HUES64 (cell line): ENCODE data around the gene TSHR.

Experiments used
- H3K27ac ChIP-seq: 2 replicates; pipeline ENCODE4 v1.7.0; 2013; ENCODE audit warnings: low read depth, low read length, inconsistent platforms
- H3K27me3 ChIP-seq: 2 replicates; pipeline ENCODE4 v1.6.1; 2013; ENCODE audit warnings: mild to moderate bottlenecking, low read length; ENCODE audit not compliant: insufficient read depth
- H3K36me3 ChIP-seq: 2 replicates; pipeline ENCODE4 v1.6.1; 2013; ENCODE audit warnings: mild to moderate bottlenecking, low read length; ENCODE audit not compliant: insufficient read depth
- H3K4me1 ChIP-seq: 2 replicates; pipeline ENCODE4 v1.6.1; 2013; ENCODE audit warnings: mild to moderate bottlenecking, low read length, moderate library complexity; ENCODE audit not compliant: insufficient read depth
- H3K4me3 ChIP-seq: 2 replicates; pipeline ENCODE4 v1.5.1; 2013; ENCODE audit warnings: mild to moderate bottlenecking, low read length, moderate library complexity
- H3K9ac ChIP-seq: 2 replicates; pipeline ENCODE4 v1.6.1; 2013; ENCODE audit warnings: mild to moderate bottlenecking, low read depth, low read length
- H3K9me3 ChIP-seq: 2 replicates; pipeline ENCODE4 v1.6.1; 2013; ENCODE audit warnings: low read depth, low read length; ENCODE audit not compliant: insufficient read depth
- WGBS: fragments of 150-250, 120-280 bp; methylation state at CpG from one replicate; pipeline ENCODE4 v1.1.7; 2013; ENCODE audit warnings: missing lambda C conversion rate; 5-methylcytosine and 5-hydroxymethylcytosine counted together

TSHR gene

DNA sequence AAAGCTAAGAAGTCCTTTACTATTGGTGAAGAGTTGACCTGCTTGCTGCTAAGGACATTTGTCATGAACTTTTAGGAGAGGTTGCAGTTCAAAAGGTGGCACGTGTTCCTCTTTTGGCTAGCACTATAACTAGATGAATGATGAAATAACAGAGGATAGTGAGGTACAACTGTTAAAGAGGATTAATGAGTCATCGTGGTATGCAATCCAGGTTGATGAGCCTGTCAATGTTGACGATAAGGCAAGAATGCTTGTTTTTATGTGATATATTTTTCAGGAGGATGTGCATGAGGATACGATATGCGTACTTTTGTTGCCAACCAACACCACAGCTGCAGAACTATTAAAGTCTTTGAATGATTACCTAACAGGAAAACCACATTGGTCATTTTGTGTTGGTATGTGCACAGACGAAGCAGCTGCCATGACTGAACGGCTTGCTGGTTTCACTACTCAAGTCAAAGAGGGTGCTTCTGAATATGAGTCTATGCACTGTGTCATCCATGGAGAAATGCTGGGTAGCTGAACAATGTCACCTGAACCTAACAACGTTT is 24.5 kb upstream of the TSHR start:
- Histone ChIP-seq H3K9me3 (no peaks in the 10 kb centered on the region), H3K27ac (no peak overlapping the region), H3K4me1 (no peaks in the 10 kb centered on the region), H3K4me3 (no peak overlapping the region), H3K9ac (no peak overlapping the region), H3K36me3 (peaks cover 3% of the 10 kb centered on the region; the same call in 1 of the 2 replicates), H3K27me3 (no peaks in the 10 kb centered on the region)
- WGBS, result 94% methylated on average over 7 of the region's 8 CpGs

GRCh38 chr14:80933282-80933681 is 22.1 kb upstream of the TSHR start:
- Histone ChIP-seq H3K9ac (no peak overlapping the region), H3K9me3 (no peaks in the 10 kb centered on the region), H3K27ac (no peak overlapping the region), H3K27me3 (no peaks in the 10 kb centered on the region), H3K4me1 (no peaks in the 10 kb centered on the region), H3K4me3 (no peak overlapping the region), H3K36me3 (peaks cover 3% of the 10 kb centered on the region; the same call in 1 of the 2 replicates)

DNA sequence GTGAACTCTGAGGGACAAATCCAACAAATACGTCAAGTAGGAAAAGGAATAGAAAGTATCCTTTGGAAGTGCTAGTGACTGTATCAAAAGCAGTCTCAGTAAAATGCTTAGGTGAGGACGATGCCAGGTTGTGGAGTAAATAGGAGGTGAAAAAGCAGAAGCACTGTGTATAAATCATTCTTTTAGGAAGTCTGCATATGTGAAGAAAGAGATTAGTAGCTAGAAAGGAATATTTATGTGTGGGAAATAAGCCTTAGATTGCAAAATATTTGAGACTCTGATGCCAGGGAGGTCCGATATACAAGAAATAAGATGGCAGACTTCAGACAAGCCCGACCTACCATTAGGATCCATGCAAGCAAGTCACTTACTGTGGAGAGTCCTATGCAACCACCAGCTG is 21.7 kb upstream of the TSHR start:
- Histone ChIP-seq H3K9ac (no peak overlapping the region), H3K27ac (no peak overlapping the region), H3K4me1 (no peaks in the 10 kb centered on the region), H3K4me3 (no peak overlapping the region), H3K36me3 (peaks cover 7% of the 10 kb centered on the region), H3K27me3 (no peaks in the 10 kb centered on the region), H3K9me3 (no peaks in the 10 kb centered on the region)
- 94% methylated on average over 4 of the region's 4 CpGs for WGBS

GRCh38 chr14:80940146-80940545 is 15.3 kb upstream of the TSHR start:
- H3K27ac ChIP-seq, result no peak overlapping the region
- H3K4me1 ChIP-seq, result peaks cover 4% of the 10 kb centered on the region; the same call in 1 of the 2 replicates
- WGBS, result 100% methylated on average over 1 of the region's 1 CpG
- H3K9me3 ChIP-seq, result no peaks in the 10 kb centered on the region
- H3K4me3 ChIP-seq, result no peak overlapping the region; the same call in 1 of the 2 replicates
- peaks cover 12% of the 10 kb centered on the region for H3K36me3 ChIP-seq
- no peaks in the 10 kb centered on the region for H3K27me3 ChIP-seq
- H3K9ac ChIP-seq, result no peak overlapping the region

DNA sequence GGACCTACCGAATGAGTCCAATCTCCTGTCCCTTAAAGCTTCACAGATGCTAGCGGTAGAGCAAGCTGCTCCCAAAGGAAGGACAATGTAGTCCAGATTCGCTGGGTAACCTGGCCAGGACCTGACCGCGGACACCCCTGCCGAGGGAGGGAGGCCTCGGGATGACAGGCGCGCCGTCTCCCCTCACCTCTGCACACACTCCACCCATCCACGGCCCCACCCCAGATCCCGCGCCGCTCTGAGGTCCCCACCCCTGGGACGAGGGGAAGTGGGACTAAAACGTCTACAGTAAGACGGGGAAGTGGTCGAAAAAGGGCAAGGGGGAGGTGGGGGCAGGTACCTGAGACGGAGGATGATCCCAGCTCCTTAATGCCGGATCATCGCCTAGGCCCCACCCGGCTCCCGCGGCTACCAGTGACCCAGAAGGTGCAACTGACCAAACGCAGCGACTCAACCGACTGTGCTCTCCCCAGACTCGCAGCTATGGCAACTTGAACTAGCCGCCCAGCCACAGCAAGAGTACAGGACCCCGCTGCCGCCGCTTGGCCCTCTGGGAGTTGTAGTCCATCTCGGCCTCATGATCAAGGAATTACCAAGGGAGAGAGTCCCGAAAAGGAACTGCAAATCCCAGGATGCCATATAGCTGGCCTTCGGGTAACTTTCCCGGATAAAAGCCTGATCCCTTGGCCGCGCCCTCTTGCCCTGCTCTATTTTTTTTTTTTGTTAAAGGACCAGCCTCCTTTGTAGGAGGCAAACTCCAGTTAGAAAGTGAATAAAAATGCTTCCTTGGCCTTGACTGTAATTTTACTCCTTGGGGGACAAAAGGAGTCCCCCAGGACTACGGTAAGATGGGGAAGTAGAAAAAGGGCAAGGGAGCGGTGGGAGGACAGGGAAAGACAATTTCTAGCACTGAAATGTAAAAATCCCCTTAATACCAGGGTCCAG is 13.9 kb upstream of the TSHR start, which contains the start of gene CEP128:
Gene CEP128, minus strand, starts transcription at position 498 of the 945 bp plus-strand sequence.
- peak within 1 kb of the TSS; percentile 87 for H3K4me3 ChIP-seq
- H3K27me3 ChIP-seq, result no peaks in the 10 kb centered on the region
- peaks cover 9% of the 10 kb centered on the region for H3K36me3 ChIP-seq
- H3K4me1 ChIP-seq, result peaks cover 4% of the 10 kb centered on the region; the same call in 1 of the 2 replicates
- peak within 1 kb of the TSS; percentile 48 for H3K27ac ChIP-seq
- H3K9ac ChIP-seq, result peak within 1 kb of the TSS; percentile 69
- H3K9me3 ChIP-seq, result no peaks in the 10 kb centered on the region
- WGBS, result 2% methylated on average over 36 of the region's 40 CpGs

- Histone ChIP-seq H3K9ac (peak overlapping the region; percentile 69), H3K4me3 (peak overlapping the region; percentile 87), H3K9me3 (no peaks in the 10 kb centered on the region), H3K27ac (peak overlapping the region; percentile 48; the same call in 1 of the 2 replicates), H3K27me3 (no peaks in the 10 kb centered on the region), H3K4me1 (peaks cover 4% of the 10 kb centered on the region; the same call in 1 of the 2 replicates), H3K36me3 (peaks cover 9% of the 10 kb centered on the region)
- WGBS, result 58% methylated on average over 4 of the region's 5 CpGs
Observed at GRCh38 chr14:80942191-80942600, 13.2 kb upstream of the TSHR start.

DNA sequence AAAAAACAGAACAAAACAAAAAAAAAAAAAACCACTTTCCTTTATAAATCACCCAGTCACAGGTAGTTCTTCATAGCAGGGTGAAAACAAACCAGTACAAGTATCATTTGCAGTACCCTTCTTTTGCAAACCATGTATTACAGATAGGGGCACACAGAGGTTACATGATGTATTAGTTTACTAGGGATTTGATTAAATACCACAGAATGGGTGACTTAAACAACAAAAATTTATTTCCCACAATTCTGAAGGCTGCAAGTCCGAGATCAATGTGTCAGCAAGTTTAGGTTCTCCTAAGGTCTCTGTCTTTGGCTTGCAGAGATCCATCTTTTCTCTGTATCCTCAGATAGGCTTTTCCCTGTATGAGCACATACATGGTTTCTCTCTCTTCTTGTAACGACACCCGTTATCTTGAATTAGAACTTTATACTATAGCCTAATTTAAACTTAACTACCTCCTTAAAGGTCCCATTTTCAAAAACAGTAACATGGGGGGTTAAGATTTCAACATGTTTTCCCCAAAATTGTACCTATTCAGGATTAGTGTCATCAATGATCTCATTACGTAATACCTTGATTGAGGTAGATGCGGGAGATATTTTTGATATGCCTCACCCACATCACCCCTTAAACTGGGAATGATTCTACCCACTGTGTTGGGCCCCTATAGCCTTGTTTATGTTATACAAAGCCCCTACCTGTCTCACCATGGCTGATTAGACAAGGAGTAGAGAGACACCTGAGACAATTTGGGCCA is 10.4 kb upstream of the TSHR start:
- Histone ChIP-seq H3K36me3 (no peaks in the 10 kb centered on the region), H3K27me3 (no peaks in the 10 kb centered on the region), H3K9me3 (no peaks in the 10 kb centered on the region), H3K4me3 (no peak overlapping the region), H3K4me1 (peaks cover 4% of the 10 kb centered on the region; the same call in 1 of the 2 replicates), H3K9ac (no peak overlapping the region), H3K27ac (no peak overlapping the region)
- WGBS, result 94% methylated on average over 5 of the region's 5 CpGs

DNA sequence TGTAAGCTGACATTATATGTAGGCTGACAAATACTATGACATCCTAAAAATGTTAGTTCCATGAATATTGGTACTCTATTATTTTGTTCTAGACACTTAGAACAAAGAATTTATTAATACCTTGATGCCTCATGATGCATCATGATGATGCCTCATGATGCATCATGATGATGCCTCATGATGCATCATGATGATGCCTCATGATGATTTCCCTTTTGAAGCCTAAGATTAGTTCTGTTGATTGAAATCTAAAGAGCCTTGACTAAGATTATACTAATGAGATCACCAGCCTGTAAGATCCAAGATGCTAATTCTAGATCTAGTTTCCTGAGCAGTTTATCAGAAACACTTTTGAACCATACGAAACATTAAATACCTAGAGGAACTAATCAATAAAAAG is 9.2 kb upstream of the TSHR start:
- Histone ChIP-seq H3K4me1 (no peaks in the 10 kb centered on the region), H3K27ac (no peak overlapping the region), H3K36me3 (no peaks in the 10 kb centered on the region), H3K9ac (no peak overlapping the region), H3K9me3 (no peaks in the 10 kb centered on the region), H3K27me3 (no peaks in the 10 kb centered on the region), H3K4me3 (no peak overlapping the region)
- WGBS, result no CpG with 5 or more reads among the region's 1 CpG

DNA sequence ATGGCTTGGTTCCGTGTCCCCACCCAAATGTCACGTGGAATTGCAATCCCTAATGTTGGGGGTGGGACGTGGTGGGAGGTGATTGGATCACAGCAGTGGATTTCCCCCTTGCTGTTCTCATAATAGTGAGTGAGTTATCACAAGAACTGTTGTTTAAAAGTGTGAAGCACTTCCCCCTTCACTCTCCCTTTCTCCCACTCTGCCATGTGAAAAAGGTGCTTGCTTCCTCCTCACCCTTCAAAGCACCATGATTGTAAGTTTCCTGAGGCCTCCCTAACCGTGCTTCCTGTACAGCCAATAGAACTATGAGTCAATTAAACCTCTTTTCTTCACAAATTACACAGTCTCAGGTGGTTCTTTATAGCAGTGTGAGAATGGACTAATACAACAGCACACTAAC is 8.6 kb upstream of the TSHR start:
- H3K4me3 ChIP-seq, result no peak overlapping the region
- no peak overlapping the region for H3K9ac ChIP-seq
- H3K27ac ChIP-seq, result no peak overlapping the region
- no peaks in the 10 kb centered on the region for H3K36me3 ChIP-seq
- no peaks in the 10 kb centered on the region for H3K9me3 ChIP-seq
- no peaks in the 10 kb centered on the region for H3K4me1 ChIP-seq
- WGBS, result 89% methylated on average over 4 of the region's 4 CpGs
- no peaks in the 10 kb centered on the region for H3K27me3 ChIP-seq

- Histone ChIP-seq H3K36me3 (no peaks in the 10 kb centered on the region), H3K27me3 (no peaks in the 10 kb centered on the region), H3K4me3 (no peak overlapping the region), H3K9ac (no peak overlapping the region), H3K9me3 (no peaks in the 10 kb centered on the region), H3K27ac (no peak overlapping the region), H3K4me1 (no peaks in the 10 kb centered on the region)
- WGBS, result 100% methylated on average over 1 of the region's 1 CpG
Observed at GRCh38 chr14:80948291-80948690, 7.1 kb upstream of the TSHR start.

DNA sequence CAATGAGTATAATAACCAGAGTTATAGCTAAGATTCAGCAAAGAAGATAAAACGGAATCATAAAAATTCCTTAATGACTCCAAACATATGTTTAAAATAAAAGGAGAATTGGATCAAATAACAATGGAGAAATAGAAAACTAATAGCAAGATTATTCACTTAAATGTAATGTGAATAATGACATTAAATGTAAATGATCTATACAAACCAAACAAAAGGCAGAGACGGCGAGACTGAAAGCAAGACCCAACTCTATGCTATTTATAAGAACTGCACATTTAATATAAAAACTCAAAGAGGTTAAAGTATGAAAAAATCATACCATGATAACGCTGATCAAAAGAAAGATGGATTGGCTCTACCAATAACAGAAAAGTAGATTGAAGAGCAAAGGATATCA is 3.9 kb upstream of the TSHR start:
- no CpG with 5 or more reads among the region's 4 CpGs for WGBS
- H3K27ac ChIP-seq, result no peak overlapping the region
- H3K36me3 ChIP-seq, result no peaks in the 10 kb centered on the region
- peaks cover 17% of the 10 kb centered on the region for H3K27me3 ChIP-seq
- no peak overlapping the region for H3K4me3 ChIP-seq
- H3K9me3 ChIP-seq, result no peaks in the 10 kb centered on the region
- H3K4me1 ChIP-seq, result no peaks in the 10 kb centered on the region
- no peak overlapping the region for H3K9ac ChIP-seq
